GM03348 (cell line): ENCODE measurements around the gene KCNQ1.
"Not testable (repeated sequence)": the region's sequence is repeated elsewhere in the genome, so short reads cannot be mapped to it uniquely, and the experiment has no call there.

ENCODE experiments used
- DNase-seq: peaks from one replicate; pipeline ENCODE4 v3.0.0; 2012; ENCODE audit warnings: low spot score

The KCNQ1 gene

DNA sequence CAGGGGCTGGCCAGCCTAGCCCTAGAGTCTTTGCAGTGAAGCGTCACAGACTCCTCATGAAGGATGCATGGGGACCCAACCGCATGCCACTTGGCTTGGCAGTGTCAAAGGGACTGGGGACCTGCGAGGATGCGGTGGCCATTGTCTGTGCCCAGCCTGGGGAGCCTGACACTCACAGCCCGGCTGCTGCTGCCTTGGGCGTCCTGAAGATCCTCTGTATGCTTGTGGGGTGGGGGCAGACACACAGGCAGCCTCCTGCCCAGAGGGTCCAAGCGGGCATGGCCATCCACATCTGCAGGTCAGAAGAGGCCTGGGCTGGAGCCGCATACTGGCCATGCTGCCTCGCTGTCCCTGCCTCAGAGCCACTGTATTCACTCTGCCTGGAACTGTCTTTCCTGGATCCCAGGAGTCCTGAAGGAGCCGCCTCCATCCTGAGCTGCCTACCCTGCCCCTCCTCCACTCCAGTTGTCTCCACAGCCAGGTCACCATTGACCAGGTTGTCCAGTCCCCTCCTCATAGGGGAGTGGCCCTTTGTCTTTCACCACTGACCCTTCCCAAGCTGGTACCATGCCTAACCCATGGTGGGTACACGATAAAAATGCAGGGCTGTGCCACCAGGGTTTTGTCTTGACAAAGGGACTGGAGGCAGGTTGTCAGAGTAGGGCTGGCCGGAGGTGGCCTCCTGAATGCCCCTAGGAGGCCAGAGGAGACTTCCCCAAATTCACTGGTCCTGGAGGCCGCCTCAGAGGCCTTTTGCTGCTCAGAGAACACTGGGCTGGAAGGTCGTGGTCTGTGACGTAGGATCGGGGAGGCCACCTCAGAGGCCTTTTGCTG, 148.0 kb downstream of the KCNQ1 start:
- no peak for DNase-seq

DNA sequence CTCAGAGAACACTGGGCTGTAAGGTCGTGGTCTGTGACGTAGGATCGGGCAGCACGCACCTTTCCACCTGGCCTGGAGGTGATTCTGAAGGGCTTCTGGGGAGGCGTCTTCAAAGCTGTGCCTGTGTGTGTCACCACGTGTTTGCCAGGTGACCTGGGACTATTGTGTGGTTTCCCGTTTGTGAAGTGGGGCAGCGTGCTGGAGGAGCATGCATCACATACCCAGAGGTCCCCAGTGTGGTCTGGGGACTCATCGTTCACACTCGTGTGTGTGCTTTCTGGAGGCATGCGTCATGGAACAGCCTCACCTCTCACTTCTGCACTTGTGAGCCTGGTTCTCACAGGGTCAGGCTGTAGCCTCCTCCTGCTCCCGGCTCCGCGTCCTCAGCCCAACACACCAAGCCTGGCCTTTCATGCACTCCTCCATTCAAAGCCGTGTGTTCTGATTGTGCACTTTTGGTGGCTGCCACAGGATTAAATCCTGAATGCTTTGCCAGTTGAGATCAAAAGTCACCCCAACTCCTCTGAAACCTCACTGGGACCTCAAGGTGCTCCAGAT, 148.7 kb downstream of the KCNQ1 start:
- peak; percentile 3 for DNase-seq

DNA sequence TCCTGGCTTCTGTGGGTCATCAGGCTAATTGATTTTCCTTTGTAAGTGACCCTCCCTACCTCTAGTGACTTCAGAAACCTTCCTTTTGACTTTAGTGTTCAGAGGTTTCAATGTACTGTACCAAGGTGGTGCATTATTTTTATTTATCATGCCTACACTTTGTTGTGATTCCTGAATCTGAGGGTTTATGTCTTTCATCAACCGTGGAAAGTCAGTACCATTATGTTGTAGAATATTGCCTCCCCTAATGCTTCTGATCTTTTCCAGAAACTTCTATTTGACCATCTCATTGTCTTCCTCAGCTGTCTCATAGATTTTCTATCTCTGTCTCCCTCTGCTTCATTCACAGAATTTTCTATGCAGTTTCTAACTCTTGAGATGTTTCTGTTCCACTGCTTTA, 149.5 kb downstream of the KCNQ1 start:
- DNase-seq: no peak

DNA sequence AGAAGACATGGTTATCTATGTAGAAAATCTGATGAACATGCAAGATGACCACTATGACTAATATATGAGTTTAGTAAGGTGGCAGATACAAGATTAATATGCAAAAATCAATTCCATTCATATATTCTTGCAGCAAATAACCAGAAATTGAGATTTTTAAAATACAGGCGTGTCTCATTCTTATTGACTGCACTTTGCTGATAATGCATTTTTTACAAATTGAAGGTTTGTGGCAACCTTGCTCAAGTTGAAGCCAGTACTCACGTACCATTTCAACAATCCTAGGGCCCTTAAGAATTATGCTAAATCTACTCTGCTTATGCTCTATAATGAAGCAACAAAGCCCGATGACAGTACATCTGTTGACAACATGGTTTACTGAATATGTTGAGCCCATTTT, 150.4 kb downstream of the KCNQ1 start:
- no peak for DNase-seq

DNA sequence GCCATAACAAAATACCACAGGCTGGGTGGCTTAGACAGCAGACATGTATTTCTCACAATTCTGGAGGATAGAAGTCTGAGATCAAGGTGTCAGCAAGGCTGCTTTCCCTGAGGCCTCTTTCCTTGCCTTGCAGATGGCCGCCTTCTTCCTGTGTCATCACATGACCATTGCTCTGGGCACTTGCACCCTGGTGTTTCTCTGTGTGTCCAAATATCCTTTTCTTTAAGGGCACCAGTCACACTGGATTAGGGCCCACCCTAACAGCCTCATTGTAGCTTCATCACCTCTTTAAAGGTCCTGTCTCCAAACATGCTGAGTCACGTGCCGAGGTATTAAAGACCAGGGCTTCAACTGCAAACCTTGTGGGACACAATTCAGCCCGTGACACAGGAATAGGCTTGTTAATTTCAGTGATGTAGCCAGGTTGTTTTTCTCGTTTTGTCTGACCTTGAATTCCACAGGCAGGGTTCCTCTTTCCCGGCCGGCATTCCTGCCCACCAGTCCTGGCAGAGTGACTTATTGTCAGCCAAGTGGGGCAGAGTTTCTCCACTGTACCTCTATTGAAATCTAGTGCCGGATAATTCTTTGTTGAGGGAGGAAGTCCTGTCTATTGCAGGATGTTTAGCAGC, 154.9 kb downstream of the KCNQ1 start:
- DNase-seq: no peak

DNA sequence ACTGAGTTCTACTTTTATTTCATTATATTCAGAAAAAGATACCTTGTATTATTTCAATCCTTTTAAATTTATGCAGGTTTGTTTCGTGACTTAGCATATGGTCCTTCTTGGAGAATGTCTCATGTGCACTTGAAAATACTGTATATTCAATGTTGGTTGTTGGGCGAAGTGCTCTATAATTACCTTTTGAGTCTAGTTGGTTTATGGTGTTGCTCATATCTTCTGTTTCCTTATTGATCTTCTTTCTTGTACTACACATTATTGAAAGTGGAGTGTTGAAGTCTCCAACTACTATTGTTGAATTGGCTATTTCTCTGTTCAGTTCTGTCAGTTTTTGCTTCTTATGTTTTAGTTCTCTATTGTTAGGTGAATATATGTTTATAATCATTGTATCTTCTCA, 164.5 kb downstream of the KCNQ1 start:
- DNase-seq: no peak

DNA sequence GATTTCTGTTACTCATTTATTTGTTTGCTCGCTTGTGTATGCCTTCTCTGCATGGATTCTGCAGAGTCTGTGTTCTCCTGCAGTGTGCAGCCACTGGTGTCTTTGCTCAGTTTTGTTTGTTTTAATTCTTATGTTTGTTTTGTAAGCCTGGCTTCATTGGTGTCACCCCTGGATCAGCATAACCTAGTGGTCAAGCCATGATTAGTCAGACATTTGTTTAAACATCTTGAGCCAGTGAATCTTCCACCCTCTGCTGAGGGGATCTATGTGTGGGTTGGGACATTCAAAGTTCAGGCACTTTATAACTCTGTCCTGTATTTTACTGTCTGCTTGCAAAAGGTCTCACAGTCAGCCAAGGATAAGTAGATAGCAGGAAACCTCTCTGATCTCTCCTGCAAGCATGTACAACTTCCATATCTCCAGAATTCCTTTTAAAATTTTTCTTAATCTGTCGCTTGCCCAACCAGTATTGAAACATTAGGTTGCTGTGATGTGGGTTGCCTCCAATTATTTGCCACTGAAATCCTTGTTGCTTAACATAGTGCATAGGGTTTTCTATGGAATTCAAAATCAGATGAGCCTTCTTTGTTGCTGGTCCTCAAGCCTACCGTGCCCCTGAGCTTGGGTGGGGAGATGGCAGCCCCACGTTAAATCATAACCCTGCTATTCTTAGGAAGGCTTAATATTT, 168.2 kb downstream of the KCNQ1 start:
- DNase-seq: no peak

DNA sequence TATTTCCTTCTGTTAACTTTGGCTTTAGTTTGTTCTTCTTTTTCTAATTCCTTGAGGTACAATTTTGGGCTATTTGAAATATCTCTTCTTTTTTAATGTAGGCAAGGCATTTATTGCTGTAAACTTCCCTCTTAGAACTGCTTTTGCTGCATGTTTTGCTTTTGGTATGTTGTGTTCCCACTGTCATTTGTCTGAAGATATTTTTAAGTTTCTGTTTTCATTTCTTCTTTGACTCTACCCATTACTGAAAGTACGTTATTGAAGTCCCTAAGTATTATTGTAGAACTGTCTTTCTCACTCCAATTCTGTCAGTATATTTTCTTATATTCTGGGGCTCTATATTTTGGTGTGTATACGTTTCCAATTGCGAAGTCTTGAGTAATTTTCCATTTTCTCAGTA, 177.1 kb downstream of the KCNQ1 start:
- DNase-seq: no peak

DNA sequence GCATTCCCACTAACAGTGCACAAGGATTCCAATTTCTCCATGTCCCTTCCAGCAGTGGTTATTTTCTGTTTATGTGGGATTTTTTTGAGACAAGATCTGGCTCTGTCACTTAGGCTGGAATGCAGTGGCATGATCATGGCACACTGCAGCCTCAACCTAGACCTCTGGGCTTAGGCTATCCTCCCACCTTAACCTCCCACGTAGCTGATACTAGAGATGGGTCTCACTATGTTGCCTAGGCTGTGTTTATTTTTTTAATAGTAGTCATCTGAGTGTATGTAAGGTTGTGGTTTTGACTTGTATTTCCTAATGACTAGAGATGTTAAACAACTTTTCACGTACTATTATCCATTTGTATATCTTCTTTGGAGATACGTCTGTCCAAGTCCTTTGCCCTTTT, 180.4 kb downstream of the KCNQ1 start:
- no peak for DNase-seq

DNA sequence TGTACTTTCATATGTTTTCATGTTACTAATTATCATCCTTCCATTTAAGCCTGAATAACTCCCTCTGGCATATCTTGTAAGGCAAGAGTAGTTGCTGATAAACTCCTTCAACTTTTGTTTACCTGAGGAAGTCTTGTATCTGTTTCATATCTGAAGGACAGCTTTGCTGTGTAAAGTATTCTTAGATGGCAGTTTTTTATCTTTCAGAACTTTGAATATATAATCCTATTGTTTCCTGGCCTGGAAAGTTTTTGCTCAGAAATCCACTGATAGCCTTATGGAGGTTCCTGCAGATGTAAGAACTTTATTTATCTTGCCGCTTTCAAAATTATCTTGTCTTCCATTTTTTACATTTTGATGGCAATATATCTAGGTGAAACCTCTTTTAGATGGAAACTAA, 185.9 kb downstream of the KCNQ1 start:
- no peak for DNase-seq

DNA sequence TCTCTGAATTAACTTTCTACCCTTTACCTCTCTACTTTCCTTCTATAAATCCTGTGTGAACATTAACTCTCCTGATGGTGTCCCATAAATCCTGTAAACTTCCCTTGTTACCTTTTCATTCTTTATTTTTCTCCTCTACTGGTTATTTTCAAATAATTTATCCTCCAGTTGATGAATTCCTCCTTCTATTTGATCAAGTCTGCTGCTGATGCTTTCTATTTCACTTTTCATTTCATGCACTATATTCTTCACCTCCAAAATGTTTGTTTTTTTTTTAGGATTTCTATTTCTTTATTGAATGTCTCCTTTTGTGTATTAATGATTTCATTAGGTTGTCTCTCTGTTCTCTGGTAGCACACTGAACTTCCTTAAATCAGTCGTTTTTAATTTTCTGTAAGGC, 186.4 kb downstream of the KCNQ1 start:
- DNase-seq: no peak

DNA sequence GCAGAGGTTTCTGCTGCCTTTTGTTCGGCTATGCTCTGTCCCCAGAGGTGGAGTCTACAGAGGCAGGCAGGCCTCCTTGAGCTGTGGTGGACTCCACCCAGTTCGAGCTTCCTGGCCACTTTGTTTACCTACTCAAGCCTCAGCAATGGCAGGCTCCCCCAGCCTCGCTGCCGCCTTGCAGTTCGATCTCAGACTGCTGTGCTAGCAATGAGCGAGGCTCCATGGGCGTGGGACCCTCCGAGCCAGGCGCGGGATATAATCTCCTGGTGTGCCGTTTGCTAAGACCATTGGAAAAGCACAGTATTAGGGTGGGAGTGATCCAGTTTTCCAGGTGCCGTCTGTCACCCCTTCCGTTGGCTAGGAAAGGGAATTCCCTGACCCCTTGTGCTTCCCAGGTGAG, 195.0 kb downstream of the KCNQ1 start:
- DNase-seq: not testable (repeated sequence)

DNA sequence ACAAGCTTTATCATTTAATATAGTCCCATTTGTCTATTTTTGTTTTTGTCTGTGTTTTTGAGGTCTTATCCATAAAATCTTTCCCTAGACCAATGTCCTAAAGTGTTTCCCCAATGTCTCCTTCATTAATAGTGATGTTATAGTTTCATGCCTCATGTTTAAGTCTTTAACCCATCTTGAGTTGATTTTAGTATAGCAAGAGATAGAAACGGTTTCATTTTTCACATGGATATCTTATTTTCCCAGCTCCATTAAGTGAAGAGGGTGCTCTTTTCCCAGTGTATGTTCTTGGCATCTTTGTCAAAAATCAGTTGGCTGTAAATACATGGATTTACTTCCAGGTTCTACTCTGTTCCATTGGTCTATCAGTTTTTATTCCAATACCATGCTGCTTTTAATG, 196.8 kb downstream of the KCNQ1 start:
- no peak for DNase-seq

DNA sequence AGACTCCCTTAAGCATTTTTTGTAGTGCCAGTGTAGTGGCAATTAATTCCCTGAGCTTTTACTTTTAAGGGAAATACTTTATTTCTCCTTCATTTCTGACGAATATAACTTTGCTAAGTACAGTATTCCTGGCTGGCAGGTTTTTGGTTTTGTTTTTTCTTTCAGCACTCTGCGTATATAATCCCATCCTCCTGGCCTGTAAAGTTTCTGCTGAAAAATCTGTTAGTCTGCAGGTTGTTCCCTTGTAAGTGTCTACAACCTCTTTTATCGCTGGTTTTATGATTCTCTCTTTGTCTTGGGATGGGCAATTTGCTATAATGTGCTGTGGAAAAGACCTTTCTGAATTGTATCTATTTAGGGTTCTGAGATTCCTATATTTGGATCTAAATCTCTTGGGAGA, 198.9 kb downstream of the KCNQ1 start:
- DNase-seq: no peak

DNA sequence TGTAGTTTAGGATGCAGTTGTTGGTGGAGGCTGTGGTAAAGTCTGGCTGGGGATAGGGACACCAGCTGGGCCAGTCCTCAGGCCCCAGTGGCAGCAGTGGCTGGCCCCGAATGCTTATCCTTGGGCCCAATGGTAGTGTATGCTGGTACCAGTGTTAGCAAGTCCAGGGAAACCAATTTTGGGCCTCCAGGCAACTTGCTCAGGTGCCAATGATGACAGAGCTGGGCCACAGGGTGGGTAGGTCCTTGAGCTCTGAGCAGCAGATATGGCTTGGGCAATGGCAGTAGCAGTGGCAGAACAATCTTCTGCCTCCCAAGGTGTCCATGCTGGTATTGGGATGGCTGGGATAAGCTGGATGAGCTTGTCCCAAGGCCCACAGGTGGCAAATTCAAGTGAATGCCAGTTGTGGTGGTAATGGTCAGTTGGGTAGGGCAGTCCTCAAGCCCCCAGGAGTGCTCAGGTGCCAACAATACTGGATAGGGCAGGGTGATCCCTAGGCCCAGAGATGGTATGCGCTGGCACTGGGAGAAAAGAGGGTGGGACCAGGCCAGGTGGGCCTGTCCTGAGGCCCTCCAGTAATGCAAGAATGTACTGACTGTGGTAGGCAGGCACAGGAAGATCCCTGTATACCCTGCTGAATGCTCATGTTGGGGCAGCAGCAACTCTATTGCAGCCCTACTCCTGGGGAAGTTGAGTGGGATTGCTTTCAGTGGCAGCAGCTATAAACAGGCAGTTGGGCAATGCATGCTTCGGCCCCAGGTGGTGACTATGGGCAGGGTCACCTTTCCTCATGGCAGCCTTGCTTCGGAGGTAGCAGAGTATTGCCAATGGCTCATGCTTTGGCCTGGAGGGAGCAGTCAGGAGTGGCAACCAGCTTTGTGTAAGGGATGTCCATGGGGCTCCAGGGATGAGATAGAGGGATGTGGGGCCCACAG, 200.3 kb downstream of the KCNQ1 start:
- DNase-seq: no peak

DNA sequence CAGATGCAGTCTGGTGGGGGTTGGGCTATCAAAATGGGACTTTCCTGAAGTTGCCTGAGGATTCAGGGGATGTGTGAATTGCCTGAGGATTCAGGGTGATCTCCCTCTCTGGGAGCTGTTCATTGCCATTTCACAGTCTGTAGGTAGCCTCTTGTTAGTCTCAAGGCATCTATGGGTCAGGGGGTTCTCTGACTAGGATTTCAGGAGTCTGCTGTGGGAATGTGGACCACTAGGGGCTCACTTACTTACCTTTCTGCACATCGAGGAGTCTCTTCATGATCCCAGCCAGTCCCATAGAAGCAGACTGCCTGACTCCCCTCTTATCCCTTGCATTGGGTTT, 200.9 kb downstream of the KCNQ1 start:
- DNase-seq: no peak

DNA sequence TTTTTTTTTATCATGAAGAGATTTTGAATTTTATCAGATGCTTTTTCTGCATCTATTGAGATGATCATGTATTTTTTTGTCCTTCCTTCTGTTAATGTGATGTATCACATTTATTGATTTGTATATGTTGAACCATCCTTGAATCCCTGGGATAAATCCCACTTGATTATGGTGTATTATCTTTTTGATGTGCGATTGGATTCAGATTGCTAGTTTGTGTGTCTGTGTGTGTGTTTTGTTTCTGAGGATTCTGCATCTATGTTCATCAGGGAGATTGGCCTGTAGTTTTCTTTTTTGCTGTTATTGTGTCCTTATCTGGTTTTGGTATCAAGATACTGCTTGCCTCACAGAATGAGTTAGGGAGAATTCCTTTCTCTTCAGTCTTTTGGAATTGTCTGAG, 202.4 kb downstream of the KCNQ1 start:
- no peak for DNase-seq

DNA sequence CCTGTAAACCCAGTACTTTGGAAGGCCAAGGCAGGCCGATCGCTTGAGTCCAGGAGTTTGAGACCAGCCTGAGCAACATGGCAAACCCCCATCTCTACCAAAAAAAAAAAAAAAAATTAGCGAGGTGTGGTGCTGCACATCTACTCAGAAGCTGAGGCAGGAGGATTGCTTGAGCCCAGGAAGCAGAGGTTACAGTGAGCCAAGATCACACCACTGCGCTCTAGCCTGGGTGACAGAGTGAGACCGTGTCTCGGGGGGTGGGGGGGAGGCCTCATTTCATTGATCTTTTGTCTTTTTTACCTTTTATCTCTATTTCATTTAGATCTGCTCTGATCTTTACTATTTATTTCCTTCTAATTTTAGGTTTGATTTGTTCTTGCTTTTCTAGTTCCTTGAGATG, 203.1 kb downstream of the KCNQ1 start:
- no peak for DNase-seq

DNA sequence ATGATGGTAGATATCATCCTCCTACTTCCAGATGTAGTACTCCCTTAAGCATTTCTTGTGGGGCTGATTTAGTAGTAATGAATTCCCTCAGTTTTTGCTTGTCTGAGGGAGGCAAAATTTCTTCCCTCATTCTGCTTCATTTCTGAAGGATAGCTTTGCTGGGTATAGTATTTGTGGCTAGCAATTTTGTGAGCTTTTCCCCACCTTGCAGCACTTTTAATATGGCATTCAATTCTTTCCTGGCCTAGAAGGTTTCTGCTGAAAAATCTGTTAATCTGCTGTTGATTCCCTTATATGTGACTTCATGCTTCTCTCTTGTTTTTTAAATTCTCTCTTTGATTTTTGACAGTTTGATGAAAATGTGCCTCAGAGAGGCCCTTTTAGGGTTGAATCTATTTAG, 204.6 kb downstream of the KCNQ1 start:
- DNase-seq: no peak

DNA sequence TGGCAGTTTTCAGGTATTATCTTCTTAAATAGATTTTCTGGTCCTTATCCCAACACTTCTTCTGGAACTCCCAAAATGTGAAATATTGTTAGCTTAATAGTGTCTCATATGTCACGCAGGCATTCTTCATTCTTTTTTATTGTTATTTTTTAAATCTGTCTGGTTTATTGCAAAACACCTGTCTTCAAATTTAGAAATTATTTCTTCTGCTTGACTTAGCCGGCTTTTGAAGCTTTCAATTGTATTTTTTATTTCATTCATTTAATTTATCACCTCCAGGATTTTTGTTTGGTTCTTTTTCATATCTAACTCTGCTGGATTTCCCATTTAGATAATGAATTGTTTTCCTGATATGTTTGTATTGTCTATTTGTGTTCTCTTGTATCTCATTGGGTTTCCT, 205.0 kb downstream of the KCNQ1 start:
- no peak for DNase-seq

DNA sequence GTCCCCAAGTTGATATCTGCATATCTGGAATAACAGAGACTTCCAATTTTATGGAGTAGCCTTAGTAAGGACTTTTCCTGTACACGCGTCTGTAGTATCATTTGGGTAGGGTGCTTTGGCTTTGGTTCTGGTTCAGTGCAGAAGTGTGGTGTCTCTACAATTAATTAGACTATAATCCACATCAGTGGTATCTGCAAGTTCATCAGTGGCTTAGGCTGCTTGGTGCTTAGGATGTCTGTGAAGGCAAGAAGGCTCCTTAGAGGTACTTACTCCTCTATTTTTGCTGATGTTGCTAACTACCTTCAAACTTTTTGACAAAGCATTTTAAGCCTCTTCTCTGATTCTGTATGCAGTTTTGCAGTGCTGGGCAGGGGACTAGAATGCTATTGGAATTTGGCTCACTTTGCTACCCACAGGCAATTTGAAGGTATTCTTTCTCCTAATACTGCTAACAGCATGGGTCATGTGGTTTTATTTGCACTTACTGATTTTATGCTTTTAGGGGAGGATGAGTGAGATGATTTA, 205.6 kb downstream of the KCNQ1 start:
- no peak for DNase-seq
